ENCODE data around the gene GPR148. TPM values are rescaled to one million over a fixed set of nuclear protein-coding genes. Genes with fewer than 3 reads are reported as not detected.

The GPR148 gene
- total RNA-seq, 1 experiment from 2014 or later: not detected

DNA sequence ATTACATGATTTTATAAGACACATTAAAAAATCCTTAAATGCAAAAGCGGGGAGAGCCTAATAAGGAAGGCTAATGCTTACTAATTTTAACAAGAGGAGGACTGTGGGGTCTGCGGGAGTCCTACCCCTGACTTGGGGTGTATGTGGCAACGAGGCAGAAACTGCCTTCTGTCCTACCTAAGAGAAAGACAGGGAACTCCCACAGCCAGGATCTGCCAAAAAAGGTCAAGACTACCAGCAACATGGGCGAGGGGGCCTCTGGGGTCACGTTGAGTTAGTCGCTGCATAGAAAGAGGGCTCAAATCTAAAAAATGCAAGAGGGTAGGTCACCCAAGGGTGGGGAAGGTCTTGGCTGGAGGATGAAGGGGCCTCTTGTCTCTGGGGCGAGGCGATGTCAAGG is 25.9 kb downstream of the GPR148 start (continued):
- TF ChIP-seq YY1 (IDR thresholded peaks at IDR 0.05; ENCODE audit: extremely low read depth, insufficient replicate concordance, low read depth, low read length) (no peak), SIN3A (IDR thresholded peaks at IDR 0.05; ENCODE audit: low read depth) (no peak)
- TF ChIP-seq, protein P1, sequence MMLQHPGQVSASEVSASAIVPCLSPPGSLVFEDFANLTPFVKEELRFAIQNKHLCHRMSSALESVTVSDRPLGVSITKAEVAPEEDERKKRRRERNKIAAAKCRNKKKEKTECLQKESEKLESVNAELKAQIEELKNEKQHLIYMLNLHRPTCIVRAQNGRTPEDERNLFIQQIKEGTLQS (IDR thresholded peaks at IDR 0.05): no peak

DNA sequence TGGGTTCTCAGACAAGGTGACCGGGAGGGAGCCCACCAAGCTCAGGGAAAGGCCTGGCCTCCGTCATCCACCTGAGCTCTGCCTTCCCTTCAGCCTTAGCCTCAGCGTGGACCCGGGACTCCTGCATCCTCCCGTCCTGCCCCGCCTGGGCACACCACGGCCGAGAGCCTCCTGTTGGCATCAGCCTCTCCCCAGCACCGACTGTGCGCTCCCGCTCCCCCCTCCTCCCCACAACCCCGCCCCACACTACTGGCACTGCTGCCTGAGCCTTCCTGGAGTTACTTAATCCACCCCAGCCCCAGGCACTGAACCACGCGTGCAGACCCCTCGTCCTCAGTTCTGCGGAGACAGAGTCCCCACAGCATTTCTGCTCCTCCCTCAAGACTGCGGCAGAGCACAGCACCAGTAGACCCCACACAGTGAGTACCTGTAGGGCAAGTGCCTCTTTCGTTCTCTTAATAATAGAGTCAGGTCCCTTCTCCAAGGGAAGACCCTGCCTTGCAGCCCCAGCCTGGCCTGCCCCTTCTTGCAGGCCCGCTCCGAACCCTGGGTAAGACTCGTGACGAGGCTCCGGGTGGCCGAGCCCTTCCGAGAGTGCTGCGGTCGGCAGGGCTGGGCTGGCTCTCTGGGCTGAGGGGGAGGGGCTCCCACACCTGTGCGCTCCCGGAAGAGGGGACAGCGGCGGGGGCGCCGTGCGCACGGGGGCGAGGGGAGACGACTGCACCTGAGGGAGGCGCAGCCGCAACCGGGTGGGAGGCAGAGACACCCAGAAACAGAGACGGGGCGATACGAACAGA is 26.6 kb downstream of the GPR148 start, which contains the start of gene AMER3:
Gene AMER3, plus strand, starts transcription at position 285 of the 797 bp plus-strand sequence. CDS start 6,533 bp downstream, outside the sequence.
- no peak within 1 kb of the TSS for H3K4me3 ChIP-seq (replicated peaks in 1 of 2; ENCODE audit: low read depth in 1 of 2, low read length in 2 of 2)
- H3K9ac ChIP-seq (ENCODE audit: low read length): no peak within 1 kb of the TSS
- CTCF ChIA-PET: no interaction called here
- POLR2A ChIA-PET: no interaction called here
- no peak within 1 kb of the TSS for H3K27ac ChIP-seq (ENCODE audit: low read depth, low read length)
- no peak within 1 kb of the TSS for H2AFZ ChIP-seq (ENCODE audit: low read depth, low read length, poor library complexity, severe bottlenecking)
- RAD21 ChIA-PET (ENCODE audit: low non-redundant PET in 1 of 2, low total read pairs in 2 of 2, uncharacterized antibody in 2 of 2, unreplicated experiment in 2 of 2): no interaction called here
- DNase-seq (ENCODE audit: low read depth, low spot score) (no peak), ATAC-seq (no peak; the same call in 1 of the 2 replicates)
- TF ChIP-seq, protein P2, sequence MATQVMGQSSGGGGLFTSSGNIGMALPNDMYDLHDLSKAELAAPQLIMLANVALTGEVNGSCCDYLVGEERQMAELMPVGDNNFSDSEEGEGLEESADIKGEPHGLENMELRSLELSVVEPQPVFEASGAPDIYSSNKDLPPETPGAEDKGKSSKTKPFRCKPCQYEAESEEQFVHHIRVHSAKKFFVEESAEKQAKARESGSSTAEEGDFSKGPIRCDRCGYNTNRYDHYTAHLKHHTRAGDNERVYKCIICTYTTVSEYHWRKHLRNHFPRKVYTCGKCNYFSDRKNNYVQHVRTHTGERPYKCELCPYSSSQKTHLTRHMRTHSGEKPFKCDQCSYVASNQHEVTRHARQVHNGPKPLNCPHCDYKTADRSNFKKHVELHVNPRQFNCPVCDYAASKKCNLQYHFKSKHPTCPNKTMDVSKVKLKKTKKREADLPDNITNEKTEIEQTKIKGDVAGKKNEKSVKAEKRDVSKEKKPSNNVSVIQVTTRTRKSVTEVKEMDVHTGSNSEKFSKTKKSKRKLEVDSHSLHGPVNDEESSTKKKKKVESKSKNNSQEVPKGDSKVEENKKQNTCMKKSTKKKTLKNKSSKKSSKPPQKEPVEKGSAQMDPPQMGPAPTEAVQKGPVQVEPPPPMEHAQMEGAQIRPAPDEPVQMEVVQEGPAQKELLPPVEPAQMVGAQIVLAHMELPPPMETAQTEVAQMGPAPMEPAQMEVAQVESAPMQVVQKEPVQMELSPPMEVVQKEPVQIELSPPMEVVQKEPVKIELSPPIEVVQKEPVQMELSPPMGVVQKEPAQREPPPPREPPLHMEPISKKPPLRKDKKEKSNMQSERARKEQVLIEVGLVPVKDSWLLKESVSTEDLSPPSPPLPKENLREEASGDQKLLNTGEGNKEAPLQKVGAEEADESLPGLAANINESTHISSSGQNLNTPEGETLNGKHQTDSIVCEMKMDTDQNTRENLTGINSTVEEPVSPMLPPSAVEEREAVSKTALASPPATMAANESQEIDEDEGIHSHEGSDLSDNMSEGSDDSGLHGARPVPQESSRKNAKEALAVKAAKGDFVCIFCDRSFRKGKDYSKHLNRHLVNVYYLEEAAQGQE (IDR thresholded peaks at IDR 0.05; ENCODE audit: low read depth): no peak
- TF ChIP-seq, protein P3, sequence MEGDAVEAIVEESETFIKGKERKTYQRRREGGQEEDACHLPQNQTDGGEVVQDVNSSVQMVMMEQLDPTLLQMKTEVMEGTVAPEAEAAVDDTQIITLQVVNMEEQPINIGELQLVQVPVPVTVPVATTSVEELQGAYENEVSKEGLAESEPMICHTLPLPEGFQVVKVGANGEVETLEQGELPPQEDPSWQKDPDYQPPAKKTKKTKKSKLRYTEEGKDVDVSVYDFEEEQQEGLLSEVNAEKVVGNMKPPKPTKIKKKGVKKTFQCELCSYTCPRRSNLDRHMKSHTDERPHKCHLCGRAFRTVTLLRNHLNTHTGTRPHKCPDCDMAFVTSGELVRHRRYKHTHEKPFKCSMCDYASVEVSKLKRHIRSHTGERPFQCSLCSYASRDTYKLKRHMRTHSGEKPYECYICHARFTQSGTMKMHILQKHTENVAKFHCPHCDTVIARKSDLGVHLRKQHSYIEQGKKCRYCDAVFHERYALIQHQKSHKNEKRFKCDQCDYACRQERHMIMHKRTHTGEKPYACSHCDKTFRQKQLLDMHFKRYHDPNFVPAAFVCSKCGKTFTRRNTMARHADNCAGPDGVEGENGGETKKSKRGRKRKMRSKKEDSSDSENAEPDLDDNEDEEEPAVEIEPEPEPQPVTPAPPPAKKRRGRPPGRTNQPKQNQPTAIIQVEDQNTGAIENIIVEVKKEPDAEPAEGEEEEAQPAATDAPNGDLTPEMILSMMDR (IDR thresholded peaks at IDR 0.05 in 2 of 3, conservative IDR thresholded peaks at IDR 0.05 in 1 of 3; ENCODE audit: borderline replicate concordance in 1 of 3, insufficient read depth in 1 of 3, low read depth in 2 of 3, low read length in 2 of 3): no peak
- TF ChIP-seq CBX3 (IDR thresholded peaks at IDR 0.05; ENCODE audit: low read depth): no peak
- TF ChIP-seq JUND (IDR thresholded peaks at IDR 0.05): no peak
- no peak for TF ChIP-seq SIN3A (IDR thresholded peaks at IDR 0.05; ENCODE audit: low read depth)
- TF ChIP-seq ZNF274 (IDR thresholded peaks at IDR 0.05; ENCODE audit: low read depth, low read length): no peak
- TF ChIP-seq EGR1 (IDR thresholded peaks at IDR 0.05; ENCODE audit: low read depth): no peak
- TF ChIP-seq SRF (IDR thresholded peaks at IDR 0.05; ENCODE audit: low read depth): no peak
- TF ChIP-seq RAD21 (IDR thresholded peaks at IDR 0.05; ENCODE audit: low read depth): no peak
- no peak for TF ChIP-seq ZFX (IDR thresholded peaks at IDR 0.05)
- H3K4me2 ChIP-seq (ENCODE audit: low read length): no peak within 1 kb of the TSS
- no peaks in the 10 kb centered on the region for H3K36me3 ChIP-seq (ENCODE audit: control insufficient read depth in 1 of 2, insufficient read depth in 2 of 2, low read length in 2 of 2)
- no peaks in the 10 kb centered on the region for H3K4me1 ChIP-seq (ENCODE audit: control insufficient read depth in 1 of 2, insufficient read depth in 2 of 2, low read length in 2 of 2)
- no peaks in the 10 kb centered on the region for H3K79me2 ChIP-seq (ENCODE audit: insufficient read depth, low read length)
- H3K27me3 ChIP-seq (ENCODE audit: insufficient read depth, low read length): no peaks in the 10 kb centered on the region; the same call in 1 of the 2 replicates
- intact Hi-C loops (cut with micrococcal nuclease): no loop called here
- no TSS peak for BruUV-seq (replicated peaks)
- H3K9me2 ChIP-seq (ENCODE audit: insufficient read depth): no peaks in the 10 kb centered on the region
- H4K20me1 ChIP-seq (ENCODE audit: insufficient read depth): no peaks in the 10 kb centered on the region
- H3K9me3 ChIP-seq (ENCODE audit: control insufficient read depth in 1 of 2, insufficient read depth in 1 of 2, low read depth in 1 of 2, low read length in 2 of 2): no peaks in the 10 kb centered on the region

All from HCT116 (cell line).